ENCODE results near the gene IDE.

IDE gene

DNA sequence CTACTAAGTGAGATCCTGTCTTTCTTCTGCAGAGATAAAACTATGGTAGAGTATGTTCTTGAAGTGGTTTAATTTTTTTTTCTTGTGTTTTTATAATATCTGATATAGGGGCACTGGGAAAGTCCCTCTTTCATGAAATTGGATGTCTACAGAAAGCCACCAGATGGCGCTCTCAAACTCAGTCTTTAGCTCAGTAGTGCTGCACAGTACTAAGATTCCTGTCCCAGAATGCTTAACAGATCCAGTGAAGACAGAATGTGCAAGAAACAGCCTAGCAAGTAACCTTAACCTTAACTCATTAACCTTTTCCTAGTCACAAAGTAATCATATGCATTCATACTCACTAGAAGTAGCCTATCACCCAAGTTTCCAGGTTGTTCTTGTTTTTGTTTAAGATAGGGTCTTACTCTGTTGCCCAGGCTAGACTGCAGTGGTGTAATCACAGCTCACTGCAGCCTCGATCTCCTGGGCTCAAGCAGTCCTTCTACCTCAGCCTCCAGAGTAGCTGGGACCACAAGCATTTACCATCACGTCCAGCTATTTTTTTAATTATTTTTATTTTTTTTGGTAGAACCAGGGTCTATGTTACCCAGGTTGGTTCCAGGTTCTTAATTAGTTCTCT lies 56.7 kb downstream of the IDE start:
- TF ChIP-seq ZFX (IDR thresholded peaks at IDR 0.05): no peak
- TF ChIP-seq, protein P1, sequence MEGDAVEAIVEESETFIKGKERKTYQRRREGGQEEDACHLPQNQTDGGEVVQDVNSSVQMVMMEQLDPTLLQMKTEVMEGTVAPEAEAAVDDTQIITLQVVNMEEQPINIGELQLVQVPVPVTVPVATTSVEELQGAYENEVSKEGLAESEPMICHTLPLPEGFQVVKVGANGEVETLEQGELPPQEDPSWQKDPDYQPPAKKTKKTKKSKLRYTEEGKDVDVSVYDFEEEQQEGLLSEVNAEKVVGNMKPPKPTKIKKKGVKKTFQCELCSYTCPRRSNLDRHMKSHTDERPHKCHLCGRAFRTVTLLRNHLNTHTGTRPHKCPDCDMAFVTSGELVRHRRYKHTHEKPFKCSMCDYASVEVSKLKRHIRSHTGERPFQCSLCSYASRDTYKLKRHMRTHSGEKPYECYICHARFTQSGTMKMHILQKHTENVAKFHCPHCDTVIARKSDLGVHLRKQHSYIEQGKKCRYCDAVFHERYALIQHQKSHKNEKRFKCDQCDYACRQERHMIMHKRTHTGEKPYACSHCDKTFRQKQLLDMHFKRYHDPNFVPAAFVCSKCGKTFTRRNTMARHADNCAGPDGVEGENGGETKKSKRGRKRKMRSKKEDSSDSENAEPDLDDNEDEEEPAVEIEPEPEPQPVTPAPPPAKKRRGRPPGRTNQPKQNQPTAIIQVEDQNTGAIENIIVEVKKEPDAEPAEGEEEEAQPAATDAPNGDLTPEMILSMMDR (conservative IDR thresholded peaks at IDR 0.05): peak; percentile 92
- H3K27ac ChIP-seq: no peak overlapping the region

- no peak overlapping the region for H3K27ac ChIP-seq
- TF ChIP-seq ZFX (IDR thresholded peaks at IDR 0.05): no peak
- TF ChIP-seq, protein P1 (conservative IDR thresholded peaks at IDR 0.05): no peak
These were observed 65.0 kb downstream of the IDE start for GRCh38 chr10:92508866-92509265.

DNA sequence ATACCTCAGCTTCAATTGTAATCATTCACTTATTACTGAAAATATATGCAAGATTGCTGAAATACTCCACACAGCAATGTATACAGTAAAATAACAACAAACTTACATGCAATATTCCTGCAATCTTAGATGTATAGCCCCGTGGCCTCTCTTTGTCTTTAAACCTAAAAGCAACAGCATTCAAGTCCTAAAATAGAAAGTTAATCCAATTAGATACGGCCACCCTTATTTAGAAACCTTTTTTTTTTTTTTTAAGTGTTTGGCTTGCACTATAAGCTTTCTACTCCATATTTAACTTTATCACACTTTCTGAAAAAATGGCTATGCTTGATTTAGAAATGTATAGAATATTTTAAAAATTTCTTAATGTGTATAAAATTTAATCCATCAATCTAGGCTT lies 67.6 kb downstream of the IDE start:
- no peak for TF ChIP-seq ZFX (IDR thresholded peaks at IDR 0.05)
- TF ChIP-seq, protein P1 (conservative IDR thresholded peaks at IDR 0.05): no peak
- no peak overlapping the region for H3K27ac ChIP-seq

DNA sequence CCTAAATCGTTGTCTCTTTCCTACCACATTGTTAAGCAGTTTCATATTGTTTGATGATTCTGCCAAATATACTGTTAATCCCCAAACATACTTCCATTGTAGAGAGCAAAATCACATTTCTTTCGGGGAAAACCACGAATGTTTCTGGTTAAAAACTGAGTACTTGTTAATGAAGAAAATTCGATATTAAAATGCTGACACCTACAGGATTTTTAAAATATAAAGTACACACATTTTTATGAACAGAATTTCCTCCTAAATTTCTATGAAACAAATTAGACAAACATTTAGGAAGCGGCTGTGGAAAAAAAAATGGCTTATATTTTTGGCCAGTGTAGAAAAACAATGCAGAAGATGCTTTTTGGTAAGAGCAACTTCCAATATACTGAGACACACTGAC lies 68.8 kb downstream of the IDE start:
- TF ChIP-seq, protein P1 (conservative IDR thresholded peaks at IDR 0.05): no peak
- no peak for TF ChIP-seq ZFX (IDR thresholded peaks at IDR 0.05)

GRCh38 chr10:92502296-92502808 lies 71.5 kb downstream of the IDE start:
- H3K27ac ChIP-seq: no peak overlapping the region
- no peak for TF ChIP-seq ZFX (IDR thresholded peaks at IDR 0.05)
- TF ChIP-seq, protein P1 (conservative IDR thresholded peaks at IDR 0.05): no peak

More for the DNA sequence above, 68.8 kb downstream of the IDE start:
- H3K27ac ChIP-seq: no peak overlapping the region

- TF ChIP-seq ZFX (IDR thresholded peaks at IDR 0.05): no peak
- TF ChIP-seq, protein P1 (conservative IDR thresholded peaks at IDR 0.05): no peak
- no peak overlapping the region for H3K27ac ChIP-seq
These were observed 80.5 kb downstream of the IDE start for GRCh38 chr10:92493362-92493761.

DNA sequence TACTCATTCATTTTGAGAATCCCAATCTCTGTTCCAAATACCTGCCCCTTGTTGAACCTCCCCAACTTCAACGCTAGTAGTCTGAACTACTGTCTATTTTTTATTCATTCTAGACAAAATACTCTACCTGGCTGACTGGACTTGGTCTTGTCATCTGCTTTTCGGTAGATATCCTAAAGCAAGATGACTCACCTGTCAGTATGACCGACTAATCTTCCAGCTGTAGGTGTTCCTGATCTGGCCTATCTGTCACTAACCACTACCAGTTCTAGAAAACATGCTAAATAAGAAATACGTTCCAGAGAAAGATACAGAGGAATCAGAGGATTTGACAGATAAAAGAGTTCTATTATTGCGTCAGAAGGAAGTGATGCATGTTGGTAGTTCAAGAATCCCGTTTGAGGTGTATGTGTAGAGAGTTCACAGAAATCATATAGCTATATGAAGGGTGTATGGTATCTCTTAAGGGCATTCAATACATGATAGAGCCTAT lies 81.1 kb downstream of the IDE start:
- no peak overlapping the region for H3K27ac ChIP-seq
- TF ChIP-seq, protein P1 (conservative IDR thresholded peaks at IDR 0.05): no peak
- no peak for TF ChIP-seq ZFX (IDR thresholded peaks at IDR 0.05)
